Measurements from ENCODE around the gene ZDHHC14.

DNA sequence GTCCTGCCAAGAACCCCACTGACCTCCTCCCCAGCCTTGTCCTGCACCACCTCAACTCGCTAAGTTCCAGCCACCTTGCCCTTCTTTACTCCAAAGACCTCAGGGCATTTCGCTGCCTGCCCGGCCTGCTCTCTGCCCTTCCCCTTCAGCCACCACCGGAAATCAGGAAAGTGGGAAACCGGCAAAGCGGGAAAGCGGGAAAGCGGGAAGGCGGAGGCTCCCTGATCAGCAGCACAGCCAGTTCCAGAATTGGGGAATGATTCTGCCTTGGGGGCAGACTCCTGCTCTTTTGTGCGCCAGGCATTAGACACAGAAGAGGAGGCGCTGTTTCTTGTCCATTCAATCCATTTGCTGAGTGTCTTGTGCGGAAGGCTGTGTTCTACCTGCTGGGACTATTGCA lies 111.3 kb downstream of the ZDHHC14 start:
- TF ChIP-seq POLR2A (IDR thresholded peaks at IDR 0.05), result no peak
- TF ChIP-seq, protein P1, sequence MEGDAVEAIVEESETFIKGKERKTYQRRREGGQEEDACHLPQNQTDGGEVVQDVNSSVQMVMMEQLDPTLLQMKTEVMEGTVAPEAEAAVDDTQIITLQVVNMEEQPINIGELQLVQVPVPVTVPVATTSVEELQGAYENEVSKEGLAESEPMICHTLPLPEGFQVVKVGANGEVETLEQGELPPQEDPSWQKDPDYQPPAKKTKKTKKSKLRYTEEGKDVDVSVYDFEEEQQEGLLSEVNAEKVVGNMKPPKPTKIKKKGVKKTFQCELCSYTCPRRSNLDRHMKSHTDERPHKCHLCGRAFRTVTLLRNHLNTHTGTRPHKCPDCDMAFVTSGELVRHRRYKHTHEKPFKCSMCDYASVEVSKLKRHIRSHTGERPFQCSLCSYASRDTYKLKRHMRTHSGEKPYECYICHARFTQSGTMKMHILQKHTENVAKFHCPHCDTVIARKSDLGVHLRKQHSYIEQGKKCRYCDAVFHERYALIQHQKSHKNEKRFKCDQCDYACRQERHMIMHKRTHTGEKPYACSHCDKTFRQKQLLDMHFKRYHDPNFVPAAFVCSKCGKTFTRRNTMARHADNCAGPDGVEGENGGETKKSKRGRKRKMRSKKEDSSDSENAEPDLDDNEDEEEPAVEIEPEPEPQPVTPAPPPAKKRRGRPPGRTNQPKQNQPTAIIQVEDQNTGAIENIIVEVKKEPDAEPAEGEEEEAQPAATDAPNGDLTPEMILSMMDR (IDR thresholded peaks at IDR 0.05), result no peak

Data from thyroid gland (tissue), 4 donors.